AG04449 (cell line): ENCODE data around the gene PIH1D2.

Source experiments
- CTCF ChIA-PET: fragments of 350-600 bp; formaldehyde crosslinking; extraction: SDS; loops from one replicate; lab custom pipeline; 2021; ENCODE audit warnings: antibody characterized with exemption; lab: Yijun Ruan, JAX
- POLR2A ChIA-PET: fragments of 400-600, 350-600 bp; formaldehyde crosslinking; extraction: SDS; loops from one replicate; lab custom pipeline; 2020; ENCODE audit warnings: antibody characterized with exemption, inconsistent platforms; lab: Yijun Ruan, JAX
- DNase-seq: peaks from one replicate; pipeline ENCODE4 v3.0.0-alpha.2; 2010; ENCODE audit warnings: low read depth, low spot score
- H3K4me3 ChIP-seq: 2 replicates; pipeline ENCODE4 v1.5.1; 2011; ENCODE audit warnings: low read depth, mild to moderate bottlenecking, control low read depth, low read length
- TF ChIP-seq, protein P1 (sequence below): IDR thresholded peaks from one replicate; pipeline ENCODE4 v1.5.1; 2011; ENCODE audit warnings: mild to moderate bottlenecking, moderate library complexity, low read length, control low read depth, inconsistent platforms; ENCODE audit not compliant: insufficient read depth; ENCODE audit errors: missing control alignments

Gene PIH1D2

DNA sequence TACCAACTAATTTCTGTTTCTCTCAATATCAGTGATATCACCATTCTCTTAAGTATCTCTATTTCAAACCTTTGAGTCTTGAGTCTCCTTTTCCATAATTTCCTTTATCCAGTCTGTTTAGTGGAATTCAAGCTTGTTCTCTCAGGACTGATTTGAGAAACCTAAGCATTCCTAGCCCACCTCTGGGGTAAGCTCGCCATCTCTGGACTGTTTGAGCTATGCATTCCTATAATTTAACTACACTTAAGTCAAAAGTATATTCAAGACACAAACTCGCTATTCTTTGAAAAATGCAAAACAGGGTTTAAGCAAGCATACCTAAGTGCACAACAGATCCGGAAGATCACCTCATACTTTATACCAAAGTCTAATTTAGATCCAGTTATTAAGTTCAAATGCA lies 50.7 kb downstream of the PIH1D2 start:
- H3K4me3 ChIP-seq, result no peak overlapping the region
- TF ChIP-seq, protein P1, sequence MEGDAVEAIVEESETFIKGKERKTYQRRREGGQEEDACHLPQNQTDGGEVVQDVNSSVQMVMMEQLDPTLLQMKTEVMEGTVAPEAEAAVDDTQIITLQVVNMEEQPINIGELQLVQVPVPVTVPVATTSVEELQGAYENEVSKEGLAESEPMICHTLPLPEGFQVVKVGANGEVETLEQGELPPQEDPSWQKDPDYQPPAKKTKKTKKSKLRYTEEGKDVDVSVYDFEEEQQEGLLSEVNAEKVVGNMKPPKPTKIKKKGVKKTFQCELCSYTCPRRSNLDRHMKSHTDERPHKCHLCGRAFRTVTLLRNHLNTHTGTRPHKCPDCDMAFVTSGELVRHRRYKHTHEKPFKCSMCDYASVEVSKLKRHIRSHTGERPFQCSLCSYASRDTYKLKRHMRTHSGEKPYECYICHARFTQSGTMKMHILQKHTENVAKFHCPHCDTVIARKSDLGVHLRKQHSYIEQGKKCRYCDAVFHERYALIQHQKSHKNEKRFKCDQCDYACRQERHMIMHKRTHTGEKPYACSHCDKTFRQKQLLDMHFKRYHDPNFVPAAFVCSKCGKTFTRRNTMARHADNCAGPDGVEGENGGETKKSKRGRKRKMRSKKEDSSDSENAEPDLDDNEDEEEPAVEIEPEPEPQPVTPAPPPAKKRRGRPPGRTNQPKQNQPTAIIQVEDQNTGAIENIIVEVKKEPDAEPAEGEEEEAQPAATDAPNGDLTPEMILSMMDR, result no peak
- ChIA-PET POLR2A (no interaction called here), CTCF (no interaction called here)
- no peak for DNase-seq

DNA sequence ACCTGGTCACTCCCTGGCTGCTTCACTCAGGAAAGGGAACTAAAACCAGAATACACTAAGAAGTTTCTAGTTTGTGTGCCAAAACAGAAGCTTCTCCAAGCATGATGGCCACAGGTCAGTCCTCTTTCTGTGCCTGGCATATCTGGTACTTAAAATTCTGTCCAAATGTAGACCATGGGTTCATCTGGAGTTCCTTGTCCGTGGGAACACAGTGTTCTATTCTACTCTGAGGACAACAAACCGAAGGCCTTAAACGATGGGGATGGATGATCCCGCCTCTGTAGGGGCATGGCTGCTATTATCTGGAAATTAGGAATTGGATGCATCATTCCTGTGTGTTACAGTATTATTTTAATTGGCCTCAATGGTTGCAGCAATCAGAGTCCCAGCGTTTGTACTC lies 54.8 kb downstream of the PIH1D2 start:
- TF ChIP-seq, protein P1, result no peak
- no peak overlapping the region for H3K4me3 ChIP-seq
- POLR2A ChIA-PET, result no interaction called here
- CTCF ChIA-PET, result no interaction called here
- no peak for DNase-seq
